Smooth muscle cell of the brain vasculature (primary cell): ENCODE data around the gene SBNO1.
"Not testable (repeated sequence)": the region's sequence is repeated elsewhere in the genome, so short reads cannot be mapped to it uniquely, and the experiment has no call there.

ENCODE experiments used
- DNase-seq: peaks from one replicate; pipeline ENCODE4 v3.0.0-alpha.2; 2012; ENCODE audit warnings: low read depth, low spot score

The SBNO1 gene

DNA sequence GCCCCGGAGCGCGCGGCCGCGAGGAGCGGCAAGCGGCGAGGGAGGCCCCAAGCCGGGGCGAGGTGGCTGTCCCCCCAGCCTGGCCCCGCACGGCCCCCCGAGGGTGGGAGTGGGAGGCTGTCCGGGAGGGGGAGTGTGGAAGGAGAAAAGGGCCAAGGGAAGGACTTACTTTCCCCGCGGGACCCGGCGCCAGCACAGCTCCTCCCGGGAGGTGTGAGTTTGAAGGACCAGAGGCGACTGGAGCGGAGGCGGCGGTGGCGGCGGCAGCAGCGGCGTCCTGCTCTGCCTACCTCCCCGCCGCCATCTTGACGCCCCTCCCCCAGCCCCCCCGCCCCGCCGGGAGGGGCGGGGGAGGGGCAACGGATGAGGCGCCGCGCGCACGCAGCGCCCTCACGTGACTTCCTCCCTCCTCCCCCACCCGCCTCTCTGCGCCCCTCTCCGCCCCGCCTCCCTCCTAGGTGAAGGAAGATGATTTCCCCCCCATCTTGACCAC lies at the start of gene SBNO1:
SBNO1 (minus strand) TSS at position 316 of the 493 bp plus-strand sequence. CDS start 14,406 bp downstream, outside the sequence.
- DNase-seq, result peak; percentile 70

DNA sequence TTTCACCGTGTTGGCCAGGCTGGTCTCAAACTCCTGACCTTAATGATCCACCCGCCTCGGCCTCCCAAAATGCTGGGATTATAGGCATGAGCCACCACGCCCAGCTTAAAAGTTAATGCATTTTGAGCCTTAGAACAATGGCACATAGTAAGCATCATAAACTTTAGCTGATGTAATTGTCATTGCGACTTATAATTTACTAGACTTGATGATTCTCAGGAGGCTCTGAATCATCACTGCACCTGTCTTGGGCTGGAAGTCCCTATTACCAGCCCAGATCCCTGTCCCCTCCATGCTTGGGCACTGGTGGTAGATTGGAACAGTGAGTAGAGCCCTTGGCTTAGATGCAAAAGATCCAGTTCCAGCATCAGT lies 45.4 kb upstream of the SBNO1 start:
- no peak for DNase-seq

DNA sequence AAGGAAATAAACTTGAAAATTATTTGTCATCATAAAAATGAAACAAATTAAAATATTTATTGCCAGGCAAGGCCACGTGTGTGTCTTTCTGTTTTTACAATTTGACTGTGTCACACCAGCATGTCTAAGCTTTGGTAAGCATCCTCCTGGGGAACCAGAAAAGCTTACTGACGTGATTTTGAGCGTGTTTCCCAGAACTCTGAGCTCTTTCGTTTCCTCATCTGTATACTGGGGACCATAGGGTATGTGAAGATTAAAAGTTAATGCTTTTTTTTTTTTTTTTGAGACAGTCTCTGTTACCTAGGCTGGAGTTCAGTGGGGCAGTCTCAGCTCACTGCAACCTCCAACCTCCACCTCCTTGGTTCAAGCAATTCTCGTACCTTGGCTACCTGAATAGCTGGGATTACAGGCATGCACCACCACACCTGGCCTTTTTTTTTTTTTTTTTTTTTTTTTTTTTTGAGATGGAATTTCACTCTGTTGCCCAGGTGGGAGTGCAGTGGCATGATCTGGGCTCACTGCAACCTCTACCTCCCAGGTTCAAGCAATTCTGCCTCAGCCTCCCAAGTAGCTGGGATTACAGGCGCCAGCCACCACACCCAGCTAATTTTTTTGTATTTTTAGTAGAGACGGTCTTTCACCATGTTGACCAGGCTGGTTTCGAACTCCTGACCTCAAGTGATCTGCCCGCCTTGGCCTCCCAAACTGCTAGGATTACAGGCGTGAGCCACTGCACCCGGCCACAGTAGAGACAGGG lies 44.8 kb upstream of the SBNO1 start:
- not testable (repeated sequence) for DNase-seq

DNA sequence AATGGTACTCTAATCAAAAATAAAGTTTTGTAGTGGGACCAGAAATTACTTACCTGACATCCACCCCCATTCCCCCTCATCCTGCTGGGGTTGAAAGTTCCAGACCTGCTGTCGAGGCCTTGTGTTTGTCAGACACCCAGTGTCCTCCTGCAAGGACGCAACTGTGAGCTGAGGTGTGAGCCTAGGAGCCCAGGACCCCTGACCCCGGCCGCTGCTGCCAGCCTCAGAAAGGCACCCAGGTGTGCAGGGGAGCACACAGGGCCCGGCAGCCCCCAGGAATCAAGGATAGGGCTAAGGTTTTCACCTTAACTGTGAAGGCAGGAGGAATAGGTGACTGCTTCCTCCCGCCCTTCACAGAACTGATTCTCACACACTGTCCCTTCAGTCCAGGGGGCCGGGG lies 44.0 kb upstream of the SBNO1 start:
- not testable (repeated sequence) for DNase-seq

DNA sequence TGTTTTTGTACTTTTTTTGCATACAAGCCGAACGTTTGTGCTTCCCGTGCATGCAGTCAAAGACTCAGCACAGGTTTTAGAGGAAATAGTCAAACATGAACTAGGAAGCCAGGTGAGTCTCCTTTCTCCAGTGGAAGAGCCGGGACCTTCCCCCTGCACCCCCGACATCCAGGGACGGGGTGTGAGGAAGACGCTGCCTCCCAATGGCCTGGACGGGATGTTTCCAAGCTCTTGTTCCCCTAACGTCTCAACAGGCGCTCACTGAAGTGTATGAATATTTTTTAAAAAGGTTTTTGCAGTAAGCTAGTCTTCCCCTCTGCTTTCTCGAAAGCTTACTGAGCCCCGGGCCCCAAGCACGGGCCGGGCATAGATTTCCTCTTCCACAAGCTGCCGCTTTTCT lies 43.3 kb upstream of the SBNO1 start:
- DNase-seq, result not testable (repeated sequence)

DNA sequence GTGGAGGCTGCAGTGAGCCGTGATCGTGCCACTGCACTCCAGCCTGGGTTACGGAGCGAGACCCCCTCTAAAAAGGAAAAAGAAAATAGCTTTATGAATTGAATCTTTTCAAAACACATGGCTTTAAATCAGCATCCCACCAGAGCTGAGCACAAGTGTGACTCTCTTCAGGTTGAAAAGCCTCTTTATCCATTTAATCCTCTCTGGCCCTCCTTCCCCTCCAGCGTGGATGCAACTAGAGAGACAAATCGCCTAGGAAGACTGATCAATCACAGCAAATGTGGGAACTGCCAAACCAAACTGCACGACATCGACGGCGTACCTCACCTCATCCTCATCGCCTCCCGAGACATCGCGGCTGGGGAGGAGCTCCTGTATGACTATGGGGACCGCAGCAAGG lies 42.6 kb upstream of the SBNO1 start:
- DNase-seq, result not testable (repeated sequence)

DNA sequence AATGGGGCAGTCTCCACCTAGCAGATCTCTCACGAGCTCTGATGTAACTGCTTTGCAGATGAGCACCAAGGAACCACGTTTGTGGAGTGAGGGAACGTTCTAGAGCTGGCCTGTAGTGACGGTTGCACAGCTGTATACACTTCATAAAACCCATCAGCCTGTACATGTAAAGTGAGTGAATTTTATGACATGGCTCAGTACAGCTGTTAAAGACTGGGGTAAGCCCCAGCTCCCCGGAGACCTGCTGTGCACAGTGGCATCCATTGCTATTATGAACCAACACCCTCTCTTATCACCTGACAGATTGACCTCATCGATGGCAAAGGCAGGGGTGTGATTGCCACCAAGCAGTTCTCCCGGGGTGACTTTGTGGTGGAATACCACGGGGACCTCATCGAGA lies 39.9 kb upstream of the SBNO1 start:
- DNase-seq, result no peak

DNA sequence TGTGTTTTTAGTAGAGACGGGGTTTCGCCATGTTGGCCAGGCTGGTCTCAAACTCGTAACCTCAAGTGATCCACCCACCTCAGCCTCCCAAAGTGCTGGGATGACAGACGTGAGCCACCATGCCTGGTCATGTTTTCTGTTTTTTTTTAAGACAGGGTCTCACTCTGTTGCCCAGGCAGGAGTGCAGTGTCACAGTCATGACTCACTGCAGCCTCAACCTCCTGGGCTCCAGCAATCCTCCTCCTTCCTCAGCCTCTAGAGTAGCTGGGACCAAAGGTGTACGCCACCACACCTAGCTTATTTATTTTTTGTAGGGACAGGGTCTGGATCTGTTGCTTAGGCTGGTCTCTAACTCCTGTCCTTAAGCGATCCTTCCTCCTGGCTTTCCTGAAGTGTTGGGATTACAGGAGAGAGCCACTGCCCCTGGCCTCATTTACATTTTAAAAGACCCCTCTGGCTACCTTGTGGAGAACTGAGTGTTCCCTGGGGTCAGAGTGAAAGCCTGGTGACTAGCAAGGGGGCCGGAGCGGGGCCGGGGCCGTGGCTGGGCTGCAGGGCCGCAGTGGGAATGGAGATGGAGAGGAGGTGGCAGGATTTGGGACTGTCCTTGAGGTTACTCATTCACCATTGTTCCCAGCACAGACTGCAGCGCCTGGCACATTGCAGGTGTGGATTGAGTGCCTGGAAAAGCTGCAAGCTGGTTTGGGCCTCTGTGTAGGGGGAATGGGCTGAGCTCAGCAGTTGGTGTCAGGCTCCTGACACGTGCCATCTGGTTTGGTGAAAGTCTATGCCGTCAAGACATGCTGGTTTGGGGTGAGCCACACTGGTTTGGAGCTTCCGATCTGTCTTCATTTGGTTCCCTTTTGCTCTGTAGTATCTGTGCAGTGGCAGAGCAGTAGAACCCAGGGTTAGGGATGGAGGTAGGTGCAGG lies 37.4 kb upstream of the SBNO1 start:
- no peak for DNase-seq

DNA sequence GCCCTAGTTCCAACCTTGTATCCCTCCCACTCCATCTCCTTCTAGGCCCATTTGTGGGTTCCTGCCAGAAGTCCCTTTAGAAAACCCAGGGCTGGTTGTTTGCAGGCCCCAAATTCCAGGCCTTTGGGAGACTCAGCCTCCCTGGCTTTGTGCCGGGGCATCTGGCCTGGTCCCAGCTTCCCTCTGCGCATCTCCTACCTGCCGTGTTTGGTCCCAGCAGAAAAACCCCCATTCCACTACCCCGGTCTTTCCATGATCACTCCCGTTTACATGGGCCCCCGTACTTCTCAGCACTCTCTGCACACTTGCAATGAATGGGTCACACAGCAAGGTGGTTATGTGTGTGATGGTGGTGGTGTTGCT lies 34.6 kb upstream of the SBNO1 start:
- DNase-seq, result no peak

DNA sequence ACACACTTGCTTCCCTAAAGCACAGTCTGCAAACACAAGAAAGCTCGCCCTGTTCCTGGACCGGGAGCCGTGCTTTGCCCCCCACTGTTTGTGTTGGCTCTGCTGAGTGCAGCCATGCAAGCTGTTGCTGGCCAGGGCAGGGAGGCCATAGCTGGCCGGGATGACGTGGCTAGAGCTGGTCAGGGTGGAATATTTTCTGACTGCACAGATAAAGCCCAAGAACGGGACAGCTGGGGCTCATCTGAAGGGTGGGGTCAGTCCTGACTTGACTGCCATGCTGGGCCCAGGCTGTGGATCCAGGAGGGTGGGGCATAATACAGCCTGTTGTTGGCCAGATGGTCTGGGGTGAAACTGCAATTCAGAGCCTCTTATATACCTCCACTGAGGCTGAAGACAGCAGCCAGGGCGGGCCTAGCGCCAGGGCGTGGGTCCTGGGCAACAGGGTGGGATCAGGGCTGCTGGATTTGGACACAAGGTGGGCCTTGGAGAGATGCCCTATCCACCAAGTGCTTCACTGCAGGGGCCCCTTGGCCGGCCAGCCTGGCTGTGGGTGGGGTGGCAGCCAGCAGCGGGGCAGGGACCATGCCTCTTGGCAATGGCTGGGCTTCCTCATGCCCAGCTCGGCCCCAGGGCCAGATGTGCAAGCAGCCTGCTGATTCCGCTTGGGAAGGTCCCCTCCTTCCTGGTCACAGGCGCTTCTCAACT lies 34.1 kb upstream of the SBNO1 start:
- DNase-seq, result peak; percentile 61

DNA sequence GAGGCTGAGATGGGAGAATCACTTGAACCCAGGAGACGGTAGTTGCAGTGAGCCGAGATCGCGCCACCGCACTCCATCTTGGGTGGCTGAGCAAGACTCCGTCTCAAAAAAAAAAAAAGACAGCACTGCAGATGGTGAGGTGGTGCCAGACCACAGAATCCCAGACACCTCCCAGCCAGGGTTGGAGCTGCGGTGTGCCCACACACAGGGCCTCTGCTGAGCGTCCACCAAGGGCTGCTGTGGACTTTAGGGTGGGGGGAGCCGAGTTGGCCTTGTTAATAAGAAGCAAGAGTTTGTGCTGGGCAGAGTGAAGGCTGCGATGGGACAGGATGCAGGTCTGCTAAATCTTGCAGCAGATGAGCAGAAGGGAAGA lies 33.5 kb upstream of the SBNO1 start:
- no peak for DNase-seq

DNA sequence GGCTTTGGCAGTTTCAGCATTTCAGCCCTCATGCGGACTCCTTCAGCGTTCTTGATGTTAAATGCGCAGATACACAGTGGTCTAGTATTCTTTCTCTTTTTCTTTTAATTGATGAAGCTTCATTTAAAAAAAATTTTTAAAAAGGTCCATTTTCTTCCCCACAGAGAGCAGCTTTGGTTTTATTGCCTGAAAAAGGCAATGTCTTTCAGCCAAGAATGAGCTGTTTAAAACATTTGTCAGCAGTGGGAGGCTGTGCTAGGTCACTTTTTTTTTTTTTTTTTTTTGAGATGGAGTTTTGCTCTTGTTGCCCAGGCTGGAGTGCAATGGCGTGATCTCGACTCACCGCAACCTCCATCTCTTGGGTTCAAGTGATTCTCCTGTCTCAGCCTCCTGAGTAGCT lies 32.8 kb upstream of the SBNO1 start:
- DNase-seq, result no peak

DNA sequence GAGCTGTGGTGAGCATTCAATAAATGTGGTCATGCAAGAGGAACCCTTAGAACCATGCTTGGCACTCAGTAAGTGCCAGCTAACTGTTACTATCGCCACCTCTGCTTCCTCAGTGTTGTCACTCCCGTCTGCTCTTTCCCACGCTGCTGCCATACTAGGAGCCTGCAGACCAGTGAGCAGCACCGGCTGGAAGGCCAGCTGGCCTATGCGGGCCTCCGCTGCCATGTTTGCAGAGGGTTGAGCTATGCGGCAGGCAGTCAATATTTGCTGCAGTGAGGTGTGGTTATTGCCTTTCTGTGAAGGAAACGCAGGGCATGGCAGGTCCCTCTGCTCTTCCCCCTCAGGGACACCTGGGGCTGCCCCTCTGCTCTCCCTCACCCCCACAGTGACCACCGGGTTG lies 32.3 kb upstream of the SBNO1 start:
- no peak for DNase-seq

DNA sequence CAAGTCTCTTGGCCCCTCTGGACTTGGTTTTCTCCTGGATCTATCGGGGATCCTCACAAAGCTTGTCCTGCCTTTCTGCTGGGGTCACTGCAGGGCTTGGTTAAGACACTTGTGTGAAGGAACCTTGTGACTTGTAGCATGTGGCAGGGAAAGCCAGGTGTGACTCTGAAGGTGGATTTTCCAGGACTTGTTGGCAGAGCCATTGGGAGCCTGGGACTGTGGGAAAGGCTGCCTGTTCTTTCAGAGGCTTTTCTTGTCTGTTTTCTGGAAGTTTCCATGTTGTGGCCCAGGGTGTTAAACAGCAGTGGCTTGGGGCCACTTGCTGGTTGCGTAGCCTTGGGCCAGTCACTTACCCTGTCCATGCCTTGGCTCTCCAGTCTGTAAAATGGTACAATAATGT lies 31.9 kb upstream of the SBNO1 start:
- no peak for DNase-seq

DNA sequence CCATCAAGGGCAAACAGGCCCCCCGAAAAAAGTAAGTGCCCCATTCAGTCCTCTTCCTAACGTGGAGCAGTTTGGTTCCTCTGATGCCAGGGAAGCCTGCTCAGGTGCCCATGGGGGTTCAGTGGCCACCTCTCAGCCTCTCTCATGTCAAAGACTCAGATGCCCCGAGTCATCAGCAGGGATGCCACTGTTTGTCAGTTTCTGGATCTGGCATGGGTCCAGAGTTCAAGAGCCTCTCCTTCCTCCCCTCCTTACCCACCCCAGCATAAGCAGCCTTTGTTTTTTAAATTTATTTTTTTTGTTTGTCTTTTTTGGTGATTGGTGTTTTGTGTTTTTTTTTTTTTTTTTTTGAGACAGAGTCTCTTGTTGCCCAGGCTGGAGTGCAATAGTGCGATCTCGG lies 30.6 kb upstream of the SBNO1 start:
- no peak for DNase-seq

DNA sequence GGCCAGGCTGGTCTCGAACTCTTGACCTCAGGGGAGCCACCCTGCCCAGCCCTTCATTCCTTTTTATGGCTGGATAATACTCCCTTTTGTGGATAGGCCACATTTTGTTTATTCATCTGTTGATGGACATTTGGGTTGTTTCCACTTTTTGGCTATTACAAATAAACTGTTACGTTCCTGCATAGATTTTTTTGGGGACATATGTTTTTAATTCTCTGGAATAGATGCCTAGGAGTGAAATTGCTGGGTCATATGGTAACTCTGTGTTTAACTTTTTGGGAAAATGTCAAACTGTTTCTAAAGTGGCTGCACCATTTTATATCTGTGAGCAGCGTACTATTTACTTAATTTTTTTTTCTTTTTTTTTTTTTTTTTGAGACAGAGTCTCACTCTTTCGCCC lies 29.1 kb upstream of the SBNO1 start:
- no peak for DNase-seq

DNA sequence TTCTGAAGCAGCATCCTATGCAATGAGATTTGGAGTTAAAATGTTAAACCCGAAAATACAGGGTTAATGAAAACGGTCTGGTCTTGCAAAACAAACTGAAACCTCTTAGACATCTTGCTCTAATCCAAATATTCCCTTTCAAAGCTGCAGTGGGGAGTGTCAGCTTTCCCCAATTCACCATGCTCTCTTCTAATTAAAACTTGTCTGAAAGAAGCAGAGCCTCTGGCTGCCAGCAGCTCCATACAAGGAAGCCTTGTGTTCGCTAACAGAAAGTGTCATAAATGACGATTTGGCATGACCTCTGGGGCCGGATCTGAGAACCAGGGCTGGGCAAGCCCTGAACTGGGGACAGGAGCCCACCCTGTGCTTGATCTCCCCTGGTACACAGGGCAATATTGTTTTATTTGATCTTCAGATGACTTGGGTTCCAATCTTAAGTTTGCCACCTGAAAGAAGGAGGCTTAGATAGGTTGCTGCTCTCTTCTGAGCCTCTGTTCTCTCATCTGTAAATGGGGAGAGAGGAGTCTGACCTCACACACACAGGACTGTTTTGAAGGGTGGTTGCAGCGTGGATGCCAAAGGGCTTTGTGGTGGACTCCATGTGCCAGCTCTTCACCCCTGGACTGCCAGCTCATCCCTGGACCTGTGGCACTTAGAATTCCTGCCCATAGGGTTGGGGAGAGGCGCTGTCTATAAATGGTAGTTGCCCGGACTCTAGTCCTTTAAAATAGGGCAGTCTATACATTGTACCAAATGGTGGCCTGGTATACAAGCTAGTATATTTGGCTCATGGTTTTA lies 27.1 kb upstream of the SBNO1 start:
- DNase-seq, result no peak

DNA sequence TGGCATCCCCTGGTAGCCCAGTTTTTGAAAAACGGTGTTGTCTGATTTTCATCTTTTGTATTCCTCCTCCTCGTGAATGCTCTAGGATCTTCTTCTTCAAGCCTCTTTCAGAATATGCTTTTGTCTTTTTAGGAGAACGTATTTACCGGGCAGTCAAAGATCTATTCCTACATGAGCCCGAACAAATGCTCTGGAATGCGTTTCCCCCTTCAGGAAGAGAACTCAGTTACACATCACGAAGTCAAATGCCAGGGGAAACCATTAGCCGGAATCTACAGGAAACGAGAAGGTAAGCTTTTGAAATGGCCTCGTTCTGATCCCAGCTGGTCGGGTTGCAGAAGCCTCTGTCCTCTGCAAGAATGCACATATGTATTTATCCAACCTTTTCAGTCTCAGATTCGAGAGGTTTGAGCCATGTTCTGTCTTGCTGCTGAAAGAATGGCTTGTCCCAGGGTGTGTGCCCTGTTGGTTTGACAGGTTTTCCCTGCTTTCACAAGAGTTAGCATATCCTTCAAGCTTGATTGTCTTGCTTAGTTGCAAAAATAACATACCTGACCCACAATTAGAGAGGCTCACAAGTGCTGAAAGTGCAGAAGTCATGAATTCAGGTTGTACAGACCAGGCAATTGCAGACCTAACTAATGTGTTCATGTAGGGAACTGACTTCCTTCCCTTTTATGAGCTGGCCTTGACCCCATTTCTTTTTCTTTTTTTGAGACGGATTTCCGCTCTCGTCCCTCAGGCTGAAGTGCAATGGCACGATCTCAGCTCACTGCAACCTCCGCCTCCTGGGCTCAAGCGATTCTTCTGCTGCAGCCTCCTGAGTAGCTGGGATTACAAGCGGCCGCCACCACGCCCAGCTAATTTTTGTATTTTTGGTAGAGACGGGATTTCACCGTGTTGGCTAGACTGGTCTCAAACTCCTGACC lies 26.1 kb upstream of the SBNO1 start:
- no peak for DNase-seq

DNA sequence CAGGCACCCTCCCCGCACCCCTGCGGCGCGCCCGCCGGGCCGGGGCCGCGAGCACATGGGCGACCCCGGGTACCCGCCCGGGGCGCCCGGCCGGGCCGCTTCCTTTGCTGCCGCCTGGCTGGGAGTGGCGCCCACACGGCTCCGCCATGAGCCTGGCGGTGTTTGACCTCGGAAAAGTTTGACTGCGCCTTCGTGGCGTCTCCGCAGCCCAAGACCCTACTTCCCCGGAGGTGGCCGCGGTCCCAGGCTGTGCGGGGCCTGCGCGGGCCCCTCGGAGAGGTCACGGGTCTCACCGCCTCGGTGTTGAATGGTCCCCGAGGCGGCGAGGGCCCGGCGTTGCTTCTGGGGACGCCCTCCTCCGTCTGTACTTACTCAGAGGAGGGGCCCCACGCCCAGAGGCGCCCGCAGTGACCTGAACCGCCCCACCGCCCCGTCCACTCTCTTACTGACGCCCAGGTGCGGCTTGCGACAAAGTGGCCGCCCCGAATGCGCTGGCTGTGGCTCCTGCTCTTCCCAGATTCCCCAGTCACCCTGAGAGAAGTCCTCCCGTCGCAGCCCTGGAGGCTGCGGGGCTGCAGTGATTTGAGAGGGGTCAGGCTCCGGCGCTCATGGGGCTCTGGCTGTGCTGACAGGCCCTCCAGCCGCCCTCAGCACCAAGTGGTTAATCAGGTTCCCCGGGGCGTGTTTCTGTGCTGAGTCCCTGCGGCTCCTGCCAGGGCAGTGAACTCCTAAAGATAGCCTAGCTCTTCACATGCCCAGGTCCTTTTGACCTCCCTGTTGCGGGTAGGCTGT lies 25.1 kb upstream of the SBNO1 start:
- no peak for DNase-seq
